PC-3 (cell line): ENCODE results near the gene RHBDL2. TPM values are rescaled to one million over a fixed set of nuclear protein-coding genes. Genes with fewer than 3 reads are reported as not detected.

ENCODE experiments used
- ATAC-seq: fragments of 200-7000 bp; cut with Tn5 transposase; 2 replicates; pipeline ENCODE4 v1.9.1; 2020; ENCODE audit warnings: mild to moderate bottlenecking, moderate library complexity
- BruUV-seq: library from RNA; stranded (reverse); fragments of 400-500 nt; replicated peaks from 2 replicates; lab custom pipeline; 2021; lab: Mats Ljungman, UMichigan
- CTCF ChIA-PET: fragments of 300-600 bp; sonication (Branson Sonifier 250); formaldehyde crosslinking; loops from one replicate; lab custom pipeline; 2022; ENCODE audit warnings: antibody characterized with exemption; lab: Charles Lee
- POLR2A ChIA-PET: fragments of 300-600 bp; sonication (Branson Sonifier 250); formaldehyde crosslinking; loops from one replicate; lab custom pipeline; 2022; ENCODE audit warnings: antibody characterized with exemption; ENCODE audit not compliant: unreplicated experiment; lab: Charles Lee
- DNase-seq: peaks from one replicate; pipeline ENCODE4 v3.0.0-alpha.2; 2015
- H2AFZ ChIP-seq: fragments of 300-600 bp; sonication (generic); 2 replicates; pipeline ENCODE4 v1.6.0; 2016; ENCODE audit warnings: antibody characterized with exemption, low read length
- H3F3A ChIP-seq: fragments of 300-600 bp; sonication (generic); one replicate; pipeline ENCODE4 v1.6.0; 2017; ENCODE audit warnings: antibody characterized with exemption, low read length, control low read depth, mild to moderate bottlenecking; ENCODE audit not compliant: unreplicated experiment
- H3K27ac ChIP-seq: fragments of 300-600 bp; sonication (generic); 2 replicates; pipeline ENCODE4 v1.5.1; 2016; ENCODE audit warnings: mild to moderate bottlenecking, low read length
- H3K27me3 ChIP-seq: fragments of 300-600 bp; sonication (generic); 2 replicates; pipeline ENCODE4 v1.6.1; 2016; ENCODE audit warnings: low read length, mixed read lengths
- H3K36me3 ChIP-seq: fragments of 300-600 bp; sonication (generic); 2 replicates; pipeline ENCODE4 v1.6.1; 2016; ENCODE audit warnings: low read depth, mixed run types, low read length, mixed read lengths
- H3K4me1 ChIP-seq: fragments of 300-600 bp; sonication (generic); 2 replicates; pipeline ENCODE4 v1.5.1; 2016; ENCODE audit warnings: low read length; ENCODE audit not compliant: insufficient read depth
- H3K4me2 ChIP-seq: fragments of 300-600 bp; sonication (generic); 2 replicates; pipeline ENCODE4 v1.6.0; 2016; ENCODE audit warnings: low read length
- H3K4me3 ChIP-seq: fragments of 300-600 bp; sonication (generic); 2 replicates; pipeline ENCODE4 v1.5.1; 2016; ENCODE audit warnings: mild to moderate bottlenecking, low read length, mixed read lengths
- H3K79me2 ChIP-seq: fragments of 300-600 bp; sonication (generic); 2 replicates; pipeline ENCODE4 v1.6.1; 2017; ENCODE audit warnings: low read length, mixed read lengths
- H3K9ac ChIP-seq: fragments of 300-600 bp; sonication (generic); 2 replicates; pipeline ENCODE4 v1.6.0; 2016; ENCODE audit warnings: mild to moderate bottlenecking, low read length
- H3K9me2 ChIP-seq: fragments of 300-600 bp; sonication (generic); replicated peaks from 2 replicates; pipeline ENCODE4 v1.6.1; 2016; ENCODE audit warnings: mixed run types, low read length, mixed read lengths
- H3K9me3 ChIP-seq: fragments of 300-600 bp; sonication (generic); 2 replicates; pipeline ENCODE4 v1.6.1; 2016; ENCODE audit warnings: low read length, mixed read lengths
- H4K20me1 ChIP-seq: fragments of 300-600 bp; sonication (generic); 2 replicates; pipeline ENCODE4 v1.6.1; 2016; ENCODE audit warnings: low read length, mixed read lengths
- CTCF ChIP-seq: fragments of 300-600 bp; sonication (generic); conservative IDR thresholded peaks from 2 replicates; pipeline ENCODE4 v1.5.1; 2017; ENCODE audit warnings: antibody characterized with exemption, low read depth, mild to moderate bottlenecking, low read length
- EZH2 ChIP-seq: fragments of 300-600 bp; sonication (generic); IDR thresholded peaks from one replicate; pipeline ENCODE4 v1.6.1; 2017; ENCODE audit warnings: antibody characterized with exemption, mild to moderate bottlenecking, low read length; ENCODE audit not compliant: unreplicated experiment
- EZH2phosphoT487 ChIP-seq: fragments of 300-600 bp; sonication (generic); IDR thresholded peaks from 2 replicates; pipeline ENCODE4 v1.6.1; 2018; ENCODE audit warnings: mild to moderate bottlenecking, antibody characterized with exemption, low read length, borderline replicate concordance
- intact Hi-C: fragments of 100-400 bp; cut with micrococcal nuclease; formaldehyde crosslinking; loops from 2 replicates; pipeline ENCODE4 v1.9.0; 2023
- total RNA-seq: library from RNA; depleted of rRNA; stranded (reverse); fragments of >200 nt; gene quantifications from 2 replicates; pipeline ENCODE4 v1.2.3, GENCODE V29; 2014

The RHBDL2 gene
- total RNA-seq, 1 experiment from 2014 or later = 3.6 TPM

- Histone ChIP-seq H3K4me2 (peak overlapping the region; percentile 89), H3K27me3 (no peaks in the 10 kb centered on the region), H3K27ac (no peak overlapping the region), H4K20me1 (no peaks in the 10 kb centered on the region), H3K9me2 (no peaks in the 10 kb centered on the region), H3K36me3 (no peaks in the 10 kb centered on the region), H3K79me2 (0 out of 2 replicates have a peak, but pooled peaks cover 4% of the 10 kb centered on the region), H3K4me1 (peaks cover 4% of the 10 kb centered on the region; the same call in 1 of the 2 replicates), H3K9ac (no peak overlapping the region), H3K9me3 (no peaks in the 10 kb centered on the region), H2AFZ (peak overlapping the region; percentile 90; the same call in 1 of the 2 replicates), H3F3A (no peaks in the 10 kb centered on the region), H3K4me3 (peak overlapping the region; percentile 81)
- ATAC-seq = no peak
- no peak for DNase-seq
- no TSS peak for BruUV-seq
- TF ChIP-seq EZH2 (no peak), EZH2phosphoT487 (no peak), CTCF (no peak)
- CTCF ChIA-PET = no interaction called here
- POLR2A ChIA-PET = no interaction called here
- intact Hi-C loops = no loop called here
These were observed 1.1 kb downstream of the RHBDL2 start for GRCh38 chr1:38940339-38941047.

GRCh38 chr1:38938722-38939260, 2.8 kb downstream of the RHBDL2 start:
- ATAC-seq (no peak), DNase-seq (peak; percentile 29)
- POLR2A ChIA-PET = no interaction called here
- Histone ChIP-seq H3K79me2 (0 out of 2 replicates have a peak, but pooled peaks cover 4% of the 10 kb centered on the region), H3K9ac (no peak overlapping the region), H3F3A (no peaks in the 10 kb centered on the region), H3K27ac (no peak overlapping the region), H2AFZ (no peak overlapping the region), H3K27me3 (no peaks in the 10 kb centered on the region), H3K4me3 (no peak overlapping the region), H3K36me3 (no peaks in the 10 kb centered on the region), H3K4me1 (peaks cover 4% of the 10 kb centered on the region; the same call in 1 of the 2 replicates), H3K9me3 (no peaks in the 10 kb centered on the region), H3K9me2 (no peaks in the 10 kb centered on the region), H4K20me1 (no peaks in the 10 kb centered on the region), H3K4me2 (no peak overlapping the region)
- BruUV-seq = no TSS peak
- TF ChIP-seq EZH2 (no peak), EZH2phosphoT487 (no peak), CTCF (no peak)
- intact Hi-C loops = no loop called here
- CTCF ChIA-PET = no interaction called here

- Histone ChIP-seq H3K4me1 (no peaks in the 10 kb centered on the region), H3K36me3 (no peaks in the 10 kb centered on the region), H3K4me3 (no peak overlapping the region), H3K9ac (no peak overlapping the region), H3K27me3 (no peaks in the 10 kb centered on the region), H3F3A (no peaks in the 10 kb centered on the region), H4K20me1 (no peaks in the 10 kb centered on the region), H3K9me2 (no peaks in the 10 kb centered on the region), H3K4me2 (no peak overlapping the region), H3K79me2 (no peaks in the 10 kb centered on the region), H2AFZ (no peak overlapping the region), H3K9me3 (no peaks in the 10 kb centered on the region), H3K27ac (no peak overlapping the region)
- intact Hi-C loops = no loop called here
- ATAC-seq = no peak
- POLR2A ChIA-PET = no interaction called here
- no TSS peak for BruUV-seq
- CTCF ChIA-PET = no interaction called here
- DNase-seq = no peak
- no peak for TF ChIP-seq EZH2phosphoT487
- no peak for TF ChIP-seq EZH2
- TF ChIP-seq CTCF = no peak
These were observed 9.1 kb downstream of the RHBDL2 start for GRCh38 chr1:38932571-38932970.
